Lung (tissue), 12 donors: ENCODE data around the gene NADK2. TPM values are rescaled to one million over a fixed set of nuclear protein-coding genes. Genes with fewer than 3 reads are reported as not detected.
A peak's percentile ranks its signal among the peaks of the same experiment; 100 is the strongest.

Experiments used
- ATAC-seq: fragments of 200-7000 bp; cut with Tn5 transposase; one replicate; pipeline ENCODE4 v1.9.1; 2020; ENCODE audit warnings: moderate number of reproducible peaks; ENCODE audit not compliant: insufficient read depth, low FRiP score
- DNase-seq, 3 donors: peaks; one replicate each; pipeline ENCODE4 v3.0.0-alpha.2; 2013 to 2017
- H3K27ac ChIP-seq, 2 donors: one replicate each; pipeline ENCODE4 v1.5.1; 2013; ENCODE audit warnings: mild to moderate bottlenecking in 2 of 2, moderate library complexity in 2 of 2, control low read depth in 1 of 2, inconsistent platforms in 1 of 2, low read depth in 1 of 2, low read length in 1 of 2
- H3K27me3 ChIP-seq, 3 donors: one replicate each; pipeline ENCODE4 v1.5.1; 2013; ENCODE audit warnings: low read length in 2 of 3; ENCODE audit not compliant: control insufficient read depth in 3 of 3, insufficient read depth in 3 of 3
- H3K36me3 ChIP-seq, 4 donors: one replicate each; pipeline ENCODE4 v1.5.1; 2013; ENCODE audit warnings: low read length in 4 of 4, mild to moderate bottlenecking in 1 of 4, moderate library complexity in 1 of 4; ENCODE audit not compliant: control insufficient read depth in 4 of 4, insufficient read depth in 4 of 4
- H3K4me1 ChIP-seq, 5 donors: one replicate each; pipeline ENCODE4 v1.5.1; 2013; ENCODE audit warnings: low read length in 5 of 5, mild to moderate bottlenecking in 2 of 5, moderate library complexity in 1 of 5; ENCODE audit not compliant: control insufficient read depth in 5 of 5, insufficient read depth in 5 of 5
- H3K4me3 ChIP-seq: one replicate; pipeline ENCODE4 v1.5.1; 2013; ENCODE audit warnings: mild to moderate bottlenecking, control low read depth, moderate library complexity
- H3K9ac ChIP-seq, 2 donors: one replicate each; pipeline ENCODE4 v1.5.1; 2013; ENCODE audit warnings: low read length in 2 of 2, control low read depth in 1 of 2; ENCODE audit not compliant: insufficient read depth in 1 of 2
- H3K9me3 ChIP-seq, 4 donors: one replicate each; pipeline ENCODE4 v1.5.1; 2013; ENCODE audit warnings: low read length in 3 of 4, mild to moderate bottlenecking in 1 of 4, moderate library complexity in 1 of 4; ENCODE audit not compliant: control insufficient read depth in 4 of 4, insufficient read depth in 3 of 4
- WGBS, 2 donors: extraction: QIAGEN DNeasy Blood & Tissue Kit; methylation state at CpG; one replicate each; pipeline ENCODE4 v1.1.7; 2013; 5-methylcytosine and 5-hydroxymethylcytosine counted together
- polyA plus RNA-seq, 2 donors: library from polyadenylated mRNA; stranded (reverse); fragments of 200-250 nt; gene quantifications; one replicate each; pipeline ENCODE4 v1.2.1, GENCODE V29; 2013
- total RNA-seq, 2 donors: library from RNA; depleted of rRNA in 1 of 2; stranded (reverse); fragments of >200 nt in 1 of 2; gene quantifications; one replicate each; pipeline ENCODE4 v1.2.1, GENCODE V29; 2014 to 2021
- TF ChIP-seq, protein P1 (sequence below): IDR thresholded peaks from 2 replicates; pipeline ENCODE4 v1.5.1; 2012; ENCODE audit warnings: mild to moderate bottlenecking; ENCODE audit errors: control extremely low read depth, extremely low read depth
- donor health status: control.
- donor health status: control.
- donor health status: Bipolar disorder and iron deficiency.
- donor health status: healthy.
- donor health status: DM: yes; HTN: yes; CAD: no.

The NADK2 gene
- total and polyA plus RNA-seq, 4 donors, result 8.4 to 37.9 (median 16.2) TPM

DNA sequence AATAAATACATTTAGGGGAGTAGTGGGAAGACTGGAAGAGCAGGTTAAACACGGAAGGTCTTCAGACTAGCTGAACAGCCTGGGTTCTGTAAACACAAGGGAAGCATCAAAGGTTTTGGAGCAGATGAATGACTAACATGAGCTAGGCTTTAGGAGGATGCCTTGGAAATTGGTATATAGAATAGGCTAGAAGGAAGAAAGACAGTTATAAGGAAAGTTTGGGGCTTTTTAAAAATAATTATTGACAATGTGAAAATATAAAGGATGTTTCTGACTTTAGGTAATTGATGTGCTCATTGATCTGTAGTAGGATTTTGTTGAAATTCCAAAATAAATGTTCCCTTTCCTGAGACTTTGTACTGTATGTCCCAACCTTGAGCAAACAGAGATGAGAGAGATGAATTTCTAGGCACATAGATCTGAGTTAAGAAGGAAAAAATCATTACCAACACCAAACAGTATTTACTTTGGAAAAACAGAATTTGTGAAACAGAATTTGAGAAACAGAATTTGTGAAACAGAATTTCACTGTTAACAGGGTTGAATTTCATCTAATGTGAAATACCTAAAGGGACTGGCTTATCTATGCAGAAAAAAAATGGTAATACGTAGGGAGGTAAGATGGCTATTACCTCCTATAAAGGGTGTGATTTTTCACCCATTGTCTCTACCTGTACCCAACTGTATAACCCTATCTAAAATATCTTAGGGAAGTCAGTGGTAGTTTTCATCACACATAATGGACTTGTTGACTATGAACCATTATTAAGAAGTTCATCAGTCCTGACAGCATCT lies 61.0 kb downstream of the NADK2 start:
- Histone ChIP-seq H3K9me3 (no peaks in the 10 kb centered on the region), H3K36me3 (peaks cover 3 to 23% (median 15%) of the 10 kb centered on the region in 4 donors), H3K27me3 (no peaks in the 10 kb centered on the region), H3K4me3 (no peak overlapping the region), H3K27ac (no peak overlapping the region), H3K4me1 (no peaks in the 10 kb centered on the region), H3K9ac (no peak overlapping the region)
- WGBS, 2 donors, result 85 to 90% methylated on average over 2 of the region's 2 CpGs
- no peak for ATAC-seq
- TF ChIP-seq, protein P1, sequence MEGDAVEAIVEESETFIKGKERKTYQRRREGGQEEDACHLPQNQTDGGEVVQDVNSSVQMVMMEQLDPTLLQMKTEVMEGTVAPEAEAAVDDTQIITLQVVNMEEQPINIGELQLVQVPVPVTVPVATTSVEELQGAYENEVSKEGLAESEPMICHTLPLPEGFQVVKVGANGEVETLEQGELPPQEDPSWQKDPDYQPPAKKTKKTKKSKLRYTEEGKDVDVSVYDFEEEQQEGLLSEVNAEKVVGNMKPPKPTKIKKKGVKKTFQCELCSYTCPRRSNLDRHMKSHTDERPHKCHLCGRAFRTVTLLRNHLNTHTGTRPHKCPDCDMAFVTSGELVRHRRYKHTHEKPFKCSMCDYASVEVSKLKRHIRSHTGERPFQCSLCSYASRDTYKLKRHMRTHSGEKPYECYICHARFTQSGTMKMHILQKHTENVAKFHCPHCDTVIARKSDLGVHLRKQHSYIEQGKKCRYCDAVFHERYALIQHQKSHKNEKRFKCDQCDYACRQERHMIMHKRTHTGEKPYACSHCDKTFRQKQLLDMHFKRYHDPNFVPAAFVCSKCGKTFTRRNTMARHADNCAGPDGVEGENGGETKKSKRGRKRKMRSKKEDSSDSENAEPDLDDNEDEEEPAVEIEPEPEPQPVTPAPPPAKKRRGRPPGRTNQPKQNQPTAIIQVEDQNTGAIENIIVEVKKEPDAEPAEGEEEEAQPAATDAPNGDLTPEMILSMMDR, result no peak
- peak in 2 of 3 donors; percentile 29 to 47 for DNase-seq

DNA sequence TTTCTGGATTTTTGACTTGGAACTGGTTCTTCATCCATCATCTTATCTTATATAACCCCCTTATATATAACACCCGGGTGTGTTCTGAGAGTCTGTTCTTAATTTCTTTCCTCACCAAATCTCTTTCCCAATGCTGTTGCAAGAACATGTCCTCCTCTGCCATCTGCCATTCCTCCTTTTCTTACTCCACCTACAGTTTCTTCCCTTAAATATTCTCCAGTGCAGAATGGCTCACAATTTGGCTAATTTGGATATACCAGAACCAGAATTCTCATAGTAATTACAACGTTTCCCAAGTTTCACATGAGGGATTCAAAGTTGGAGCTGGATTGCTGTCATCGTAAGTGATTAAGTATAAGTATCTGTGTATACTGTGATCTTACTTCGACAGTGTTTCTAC lies 61.8 kb downstream of the NADK2 start:
- no peaks in the 10 kb centered on the region for H3K27me3 ChIP-seq
- H3K9me3 ChIP-seq, result no peaks in the 10 kb centered on the region
- no peak for ATAC-seq
- peaks cover 3 to 23% (median 15%) of the 10 kb centered on the region in 4 donors for H3K36me3 ChIP-seq
- TF ChIP-seq, protein P1, result no peak
- no peak overlapping the region for H3K27ac ChIP-seq
- H3K4me3 ChIP-seq, result no peak overlapping the region
- WGBS, 2 donors, result 80 to 86% methylated on average over 4 of the region's 4 CpGs
- DNase-seq, result no peak
- peaks cover 0 to 8% (median 0%) of the 10 kb centered on the region in 5 donors for H3K4me1 ChIP-seq
- H3K9ac ChIP-seq, result no peak overlapping the region

DNA sequence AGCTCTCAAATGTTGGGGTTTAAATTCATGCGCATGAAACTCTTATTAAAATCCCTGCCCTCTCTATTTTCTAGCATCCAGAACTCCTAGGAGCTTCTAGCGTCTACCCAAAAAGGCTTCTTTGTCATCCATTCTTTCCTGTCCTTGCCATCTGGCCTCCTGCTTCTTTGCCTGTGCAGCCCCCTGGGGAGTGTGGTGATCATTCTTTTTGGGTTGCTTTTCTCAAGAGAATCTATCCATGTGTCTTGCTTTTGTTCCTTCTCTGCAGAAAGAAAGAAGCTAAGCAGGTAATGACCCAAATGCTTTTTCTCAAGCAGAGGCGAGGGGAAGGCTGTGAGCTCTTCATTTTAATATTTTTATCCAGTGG lies 63.2 kb downstream of the NADK2 start:
- no peak overlapping the region for H3K4me3 ChIP-seq
- TF ChIP-seq, protein P1, result no peak
- no peak overlapping the region for H3K9ac ChIP-seq
- peaks cover 0 to 15% (median 0%) of the 10 kb centered on the region in 5 donors for H3K4me1 ChIP-seq
- no peak for ATAC-seq
- H3K36me3 ChIP-seq, result peaks cover 10 to 27% (median 21%) of the 10 kb centered on the region in 4 donors
- no peak overlapping the region for H3K27ac ChIP-seq
- DNase-seq, result no peak
- no peaks in the 10 kb centered on the region for H3K27me3 ChIP-seq
- H3K9me3 ChIP-seq, result no peaks in the 10 kb centered on the region
- WGBS, 2 donors, result 95 to 97% methylated on average over 3 of the region's 3 CpGs
